ENCODE results near the gene ST3GAL6.

DNA sequence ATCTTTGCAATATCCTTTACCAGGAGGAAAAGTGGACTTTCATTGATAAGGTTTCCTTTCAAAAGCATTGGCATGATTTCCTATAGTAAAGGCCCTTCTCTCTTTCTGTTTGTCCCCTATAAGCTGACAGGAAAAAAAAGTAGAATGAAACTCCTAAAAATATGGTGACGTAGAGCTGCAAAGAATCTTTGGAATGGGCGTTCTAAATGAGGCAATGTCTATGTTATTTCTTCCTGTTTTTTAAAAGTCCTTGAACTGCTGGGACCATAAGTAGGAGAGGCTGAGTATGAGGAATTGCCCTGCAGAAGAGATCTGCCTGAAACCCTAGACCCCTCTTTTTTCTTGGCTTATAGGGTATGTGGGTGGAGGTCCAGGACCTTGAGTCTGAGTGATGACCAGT is 17.2 kb downstream of the ST3GAL6 start:
- TF ChIP-seq, protein P1, sequence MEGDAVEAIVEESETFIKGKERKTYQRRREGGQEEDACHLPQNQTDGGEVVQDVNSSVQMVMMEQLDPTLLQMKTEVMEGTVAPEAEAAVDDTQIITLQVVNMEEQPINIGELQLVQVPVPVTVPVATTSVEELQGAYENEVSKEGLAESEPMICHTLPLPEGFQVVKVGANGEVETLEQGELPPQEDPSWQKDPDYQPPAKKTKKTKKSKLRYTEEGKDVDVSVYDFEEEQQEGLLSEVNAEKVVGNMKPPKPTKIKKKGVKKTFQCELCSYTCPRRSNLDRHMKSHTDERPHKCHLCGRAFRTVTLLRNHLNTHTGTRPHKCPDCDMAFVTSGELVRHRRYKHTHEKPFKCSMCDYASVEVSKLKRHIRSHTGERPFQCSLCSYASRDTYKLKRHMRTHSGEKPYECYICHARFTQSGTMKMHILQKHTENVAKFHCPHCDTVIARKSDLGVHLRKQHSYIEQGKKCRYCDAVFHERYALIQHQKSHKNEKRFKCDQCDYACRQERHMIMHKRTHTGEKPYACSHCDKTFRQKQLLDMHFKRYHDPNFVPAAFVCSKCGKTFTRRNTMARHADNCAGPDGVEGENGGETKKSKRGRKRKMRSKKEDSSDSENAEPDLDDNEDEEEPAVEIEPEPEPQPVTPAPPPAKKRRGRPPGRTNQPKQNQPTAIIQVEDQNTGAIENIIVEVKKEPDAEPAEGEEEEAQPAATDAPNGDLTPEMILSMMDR (conservative IDR thresholded peaks at IDR 0.05; ENCODE audit: low read depth, low read length), result no peak
- TF ChIP-seq, protein P2, sequence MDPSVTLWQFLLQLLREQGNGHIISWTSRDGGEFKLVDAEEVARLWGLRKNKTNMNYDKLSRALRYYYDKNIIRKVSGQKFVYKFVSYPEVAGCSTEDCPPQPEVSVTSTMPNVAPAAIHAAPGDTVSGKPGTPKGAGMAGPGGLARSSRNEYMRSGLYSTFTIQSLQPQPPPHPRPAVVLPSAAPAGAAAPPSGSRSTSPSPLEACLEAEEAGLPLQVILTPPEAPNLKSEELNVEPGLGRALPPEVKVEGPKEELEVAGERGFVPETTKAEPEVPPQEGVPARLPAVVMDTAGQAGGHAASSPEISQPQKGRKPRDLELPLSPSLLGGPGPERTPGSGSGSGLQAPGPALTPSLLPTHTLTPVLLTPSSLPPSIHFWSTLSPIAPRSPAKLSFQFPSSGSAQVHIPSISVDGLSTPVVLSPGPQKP (IDR thresholded peaks at IDR 0.05; ENCODE audit: borderline replicate concordance, low read depth, low read length), result no peak
- no peak for TF ChIP-seq POLR2A (IDR thresholded peaks at IDR 0.05; ENCODE audit: low read depth, low read length)
- no peak for TF ChIP-seq FOS (IDR thresholded peaks at IDR 0.05; ENCODE audit: low read depth, low read length)
- TF ChIP-seq CEBPB (IDR thresholded peaks at IDR 0.05; ENCODE audit: low read depth, low read length), result no peak
- no peak for TF ChIP-seq RAD21 (IDR thresholded peaks at IDR 0.05; ENCODE audit: low read length)
- TF ChIP-seq, protein P3, sequence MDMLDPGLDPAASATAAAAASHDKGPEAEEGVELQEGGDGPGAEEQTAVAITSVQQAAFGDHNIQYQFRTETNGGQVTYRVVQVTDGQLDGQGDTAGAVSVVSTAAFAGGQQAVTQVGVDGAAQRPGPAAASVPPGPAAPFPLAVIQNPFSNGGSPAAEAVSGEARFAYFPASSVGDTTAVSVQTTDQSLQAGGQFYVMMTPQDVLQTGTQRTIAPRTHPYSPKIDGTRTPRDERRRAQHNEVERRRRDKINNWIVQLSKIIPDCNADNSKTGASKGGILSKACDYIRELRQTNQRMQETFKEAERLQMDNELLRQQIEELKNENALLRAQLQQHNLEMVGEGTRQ (IDR thresholded peaks at IDR 0.05; ENCODE audit: low read depth, low read length), result no peak

Data from IMR-90 (cell line).